Right lobe of liver (tissue), 6 donors: ENCODE measurements around the gene NAT16. TPM values are rescaled to one million over a fixed set of nuclear protein-coding genes. Genes with fewer than 3 reads are reported as not detected.

Source experiments
- ATAC-seq, 4 donors: fragments of 200-7000 bp; cut with Tn5 transposase; one replicate each; pipeline ENCODE4 v1.9.1; 2020; ENCODE audit warnings: mild to moderate bottlenecking in 4 of 4, moderate library complexity in 4 of 4
- DNase-seq, 3 donors: peaks; one replicate each; pipeline ENCODE4 v3.0.0-alpha.2; 2020
- H3K27ac ChIP-seq, 3 donors: fragments of 200-600 bp; one replicate each; pipeline ENCODE4 v1.8.0; 2022
- H3K27me3 ChIP-seq, 2 donors: fragments of 200-600 bp; one replicate each; pipeline ENCODE4 v1.8.0; 2022
- H3K36me3 ChIP-seq, 4 donors: fragments of 200-600 bp; sonication (generic) in 1 of 4; one replicate each; pipeline versions ENCODE4 v1.5.1 to v1.8.0; 2017 to 2022; ENCODE audit warnings: control low read depth in 1 of 4
- H3K4me1 ChIP-seq, 4 donors: fragments of 200-600 bp; sonication (generic) in 1 of 4; one replicate each; pipeline versions ENCODE4 v1.5.1 to v1.8.0; 2017 to 2022; ENCODE audit warnings: control low read depth in 1 of 4
- H3K4me3 ChIP-seq, 3 donors: fragments of 200-600 bp; one replicate each; pipeline ENCODE4 v1.8.0; 2022
- H3K9me3 ChIP-seq, 4 donors: fragments of 200-600 bp; sonication (generic) in 1 of 4; one replicate each; pipeline versions ENCODE4 v1.5.1 to v1.8.0; 2017 to 2022; ENCODE audit warnings: control low read depth in 1 of 4
- POLR2A ChIP-seq: fragments of 450-650 bp; IDR thresholded peaks from one replicate; pipeline ENCODE4 v1.6.1; 2017; ENCODE audit warnings: antibody characterized with exemption, mild to moderate bottlenecking
- WGBS: methylation state at CpG from one replicate; pipeline ENCODE4 v1.1.6; 2018; ENCODE audit warnings: low coverage, low lambda C conversion rate; ENCODE audit not compliant: insufficient coverage; ENCODE audit errors: missing lambda C conversion rate; 5-methylcytosine and 5-hydroxymethylcytosine counted together
- intact Hi-C, 2 donors: fragments of 100-400 bp; cut with DNase I; formaldehyde crosslinking; loops; one replicate each; pipeline versions ENCODE4 v1.11.2 to v1.14.1; 2022
- total RNA-seq, 6 experiments: library from RNA; depleted of rRNA in 2 of 6; stranded (reverse); fragments of >200 nt in 2 of 6; fragmentation: NEBNext Ultra II Directional in 3 of 6; extraction: Animal tissue kit (Norgen Biotek cat#: 25700) in 3 of 6; gene quantifications; one replicate each; pipeline versions ENCODE4 v1.1.0 to v1.2.4, GENCODE V29; 2016 to 2023
- TF ChIP-seq, protein P1 (sequence below), 4 donors: fragments of 200-600 bp in 3 of 4; fragments of 450-650 bp in 1 of 4; IDR thresholded peaks; one replicate each; pipeline versions ENCODE4 v1.5.1 to v1.8.0; 2016 to 2022; ENCODE audit warnings: antibody characterized with exemption in 4 of 4, mild to moderate bottlenecking in 2 of 4
- donor health status: DM: no; HTN: yes; CAD: no.
- donor health status: DM: no; HTN: no; CAD: no.
- donor health status: DM: no; HTN: no; CAD: no.
- donor health status: DM: no; HTN: yes; CAD: no.
- donor health status: DM: no; HTN: yes; CAD: no.

Gene NAT16
- total RNA-seq, 6 experiments from 2014 or later = not detected

GRCh38 chr7:101195884-101196283, 15.8 kb upstream of the NAT16 start:
- Histone ChIP-seq H3K4me3 (no peak overlapping the region), H3K27ac (no peak overlapping the region), H3K4me1 (peaks cover 0 to 12% (median 0%) of the 10 kb centered on the region in 4 donors), H3K27me3 (no peaks in the 10 kb centered on the region), H3K9me3 (no peaks in the 10 kb centered on the region), H3K36me3 (no peaks in the 10 kb centered on the region)
- DNase-seq = no peak
- TF ChIP-seq POLR2A = no peak
- TF ChIP-seq, protein P1, sequence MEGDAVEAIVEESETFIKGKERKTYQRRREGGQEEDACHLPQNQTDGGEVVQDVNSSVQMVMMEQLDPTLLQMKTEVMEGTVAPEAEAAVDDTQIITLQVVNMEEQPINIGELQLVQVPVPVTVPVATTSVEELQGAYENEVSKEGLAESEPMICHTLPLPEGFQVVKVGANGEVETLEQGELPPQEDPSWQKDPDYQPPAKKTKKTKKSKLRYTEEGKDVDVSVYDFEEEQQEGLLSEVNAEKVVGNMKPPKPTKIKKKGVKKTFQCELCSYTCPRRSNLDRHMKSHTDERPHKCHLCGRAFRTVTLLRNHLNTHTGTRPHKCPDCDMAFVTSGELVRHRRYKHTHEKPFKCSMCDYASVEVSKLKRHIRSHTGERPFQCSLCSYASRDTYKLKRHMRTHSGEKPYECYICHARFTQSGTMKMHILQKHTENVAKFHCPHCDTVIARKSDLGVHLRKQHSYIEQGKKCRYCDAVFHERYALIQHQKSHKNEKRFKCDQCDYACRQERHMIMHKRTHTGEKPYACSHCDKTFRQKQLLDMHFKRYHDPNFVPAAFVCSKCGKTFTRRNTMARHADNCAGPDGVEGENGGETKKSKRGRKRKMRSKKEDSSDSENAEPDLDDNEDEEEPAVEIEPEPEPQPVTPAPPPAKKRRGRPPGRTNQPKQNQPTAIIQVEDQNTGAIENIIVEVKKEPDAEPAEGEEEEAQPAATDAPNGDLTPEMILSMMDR (IDR thresholded peaks at IDR 0.05) = no peak
- WGBS = no CpG with 5 or more reads among the region's 17 CpGs
- no peak for ATAC-seq
- intact Hi-C loops = loop anchor here (10.0 kb wide), 1 partner anchor 51 kb away; no protein-coding TSS in a partner anchor

DNA sequence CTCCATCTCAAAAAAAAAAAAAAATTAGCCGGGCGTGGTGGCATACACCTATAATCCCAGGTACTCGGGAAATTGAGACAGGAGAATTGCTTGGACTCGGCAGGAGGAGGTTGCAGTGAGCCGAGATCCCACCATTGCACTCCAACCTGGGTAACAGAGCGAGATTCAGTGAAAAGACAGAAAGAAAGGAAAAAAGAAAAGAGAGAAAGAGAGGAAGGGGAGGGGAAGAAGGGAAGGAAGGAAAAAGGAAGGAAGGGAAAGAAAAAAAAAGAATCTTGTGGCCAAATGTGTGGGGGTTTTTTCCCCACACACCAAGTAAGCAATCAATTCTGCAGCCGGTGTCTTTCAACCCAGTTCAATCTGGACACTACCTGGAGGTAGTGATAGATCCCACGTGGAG, 9.0 kb upstream of the NAT16 start:
- no peaks in the 10 kb centered on the region for H3K27me3 ChIP-seq
- ATAC-seq (no peak), DNase-seq (no peak)
- no peak for TF ChIP-seq POLR2A
- TF ChIP-seq, protein P1 (IDR thresholded peaks at IDR 0.05) = no peak
- no peak overlapping the region for H3K27ac ChIP-seq
- H3K4me1 ChIP-seq = peaks cover 0 to 12% (median 0%) of the 10 kb centered on the region in 4 donors
- H3K9me3 ChIP-seq = no peaks in the 10 kb centered on the region
- no peaks in the 10 kb centered on the region for H3K36me3 ChIP-seq
- no peak overlapping the region for H3K4me3 ChIP-seq
- intact Hi-C loops = no loop called here
- WGBS = 85% methylated on average over 7 of the region's 8 CpGs

DNA sequence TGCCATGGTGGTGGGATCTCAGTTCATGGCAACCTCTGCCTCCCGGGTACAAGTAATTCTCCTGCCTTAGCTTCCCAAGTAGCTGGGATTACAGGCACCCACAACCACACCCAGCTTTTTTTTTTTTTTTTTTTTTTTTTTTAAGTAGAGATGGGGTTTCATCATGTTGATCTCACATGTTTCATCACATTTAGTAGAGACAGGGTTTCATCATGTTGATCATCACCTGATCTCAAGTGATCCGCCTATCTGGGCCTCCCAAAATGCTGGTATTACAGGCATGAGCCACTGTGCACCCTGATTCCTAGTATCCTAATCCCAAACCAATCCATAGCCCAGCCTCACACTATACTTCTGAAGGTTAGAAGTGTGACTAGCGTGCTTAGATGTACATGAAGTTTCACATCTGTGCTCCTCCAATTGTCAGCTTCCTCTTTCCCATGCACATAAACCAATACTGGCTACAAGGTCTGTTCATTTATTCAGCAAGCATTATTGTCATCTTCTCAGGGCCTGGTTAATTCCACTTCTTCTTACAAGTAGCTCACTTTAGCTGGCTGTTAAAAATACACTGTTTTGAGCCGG, 6.8 kb upstream of the NAT16 start:
- intact Hi-C loops = no loop called here
- no peak overlapping the region for H3K27ac ChIP-seq
- 61% methylated on average over 4 of the region's 4 CpGs for WGBS

GRCh38 chr7:101186194-101186593, 6.1 kb upstream of the NAT16 start:
- 65% methylated on average over 6 of the region's 6 CpGs for WGBS
- ATAC-seq (no peak), DNase-seq (no peak)
- Histone ChIP-seq H3K4me1 (no peaks in the 10 kb centered on the region), H3K27me3 (peaks cover 0 to under 1% of the 10 kb centered on the region in 2 donors), H3K4me3 (no peak overlapping the region), H3K36me3 (no peaks in the 10 kb centered on the region), H3K27ac (no peak overlapping the region), H3K9me3 (no peaks in the 10 kb centered on the region)
- TF ChIP-seq, protein P1 (IDR thresholded peaks at IDR 0.05) = no peak
- no peak for TF ChIP-seq POLR2A
- intact Hi-C loops = no loop called here

More for the DNA sequence above, 6.8 kb upstream of the NAT16 start:
- ATAC-seq = no peak
- DNase-seq = no peak
- H3K27me3 ChIP-seq = no peaks in the 10 kb centered on the region
- no peaks in the 10 kb centered on the region for H3K36me3 ChIP-seq
- H3K4me1 ChIP-seq = peaks cover 0 to under 1% (median 0%) of the 10 kb centered on the region in 4 donors
- no peak overlapping the region for H3K4me3 ChIP-seq
- H3K9me3 ChIP-seq = no peaks in the 10 kb centered on the region
- TF ChIP-seq, protein P1 (IDR thresholded peaks at IDR 0.05) = no peak
- no peak for TF ChIP-seq POLR2A
